ENCODE measurements around the gene PLA2G7. TPM values are rescaled to one million over a fixed set of nuclear protein-coding genes. Genes with fewer than 3 reads are reported as not detected.
"Not testable (repeated sequence)": the region's sequence is repeated elsewhere in the genome, so short reads cannot be mapped to it uniquely, and the experiment has no call there.

Gene PLA2G7
- total RNA-seq, 6 donors from 2014 or later = 2.6 to 9.5 (median 5.9) TPM

- no peaks in the 10 kb centered on the region for H3K36me3 ChIP-seq
- WGBS, 2 donors = 94 to 95% methylated on average over 5 of the region's 5 CpGs
- DNase-seq (no peak), ATAC-seq (ENCODE audit: low FRiP score in 2 of 2) (no peak)
- no peak overlapping the region for H3K4me3 ChIP-seq
- TF ChIP-seq POLR2AphosphoS5 (IDR thresholded peaks at IDR 0.05) = no peak
- TF ChIP-seq EP300 (IDR thresholded peaks at IDR 0.05) = no peak
- TF ChIP-seq POLR2A (IDR thresholded peaks at IDR 0.05) = no peak
- TF ChIP-seq CTCF (IDR thresholded peaks at IDR 0.05) = no peak
- no peaks in the 10 kb centered on the region for H3K4me1 ChIP-seq
- H3K9me3 ChIP-seq = no peaks in the 10 kb centered on the region
- H3K27me3 ChIP-seq = no peaks in the 10 kb centered on the region
- H3K27ac ChIP-seq = no peak overlapping the region
Measured at GRCh38 chr6:46764961-46765360, 29.8 kb upstream of the PLA2G7 start.

- 91 to 94% methylated on average over 10 of the region's 10 CpGs for WGBS, 2 donors
- H3K27ac ChIP-seq; H3K36me3 ChIP-seq; ATAC-seq (ENCODE audit: low FRiP score in 2 of 2); H3K27me3 ChIP-seq; H3K4me3 ChIP-seq; H3K9me3 ChIP-seq; H3K4me1 ChIP-seq: not testable (repeated sequence)
- DNase-seq = peak in 1 of 2 donors; percentile 61
Measured at GRCh38 chr6:46764280-46764679, 29.1 kb upstream of the PLA2G7 start.

- no peaks in the 10 kb centered on the region for H3K4me1 ChIP-seq
- no peak for ATAC-seq (ENCODE audit: low FRiP score in 2 of 2)
- no peaks in the 10 kb centered on the region for H3K36me3 ChIP-seq
- no peak for DNase-seq
- 83 to 87% methylated on average over 2 of the region's 2 CpGs for WGBS, 2 donors
- no peak overlapping the region for H3K4me3 ChIP-seq
- no peaks in the 10 kb centered on the region for H3K9me3 ChIP-seq
- no peak for TF ChIP-seq POLR2A (IDR thresholded peaks at IDR 0.05)
- no peak for TF ChIP-seq EP300 (IDR thresholded peaks at IDR 0.05)
- TF ChIP-seq POLR2AphosphoS5 (IDR thresholded peaks at IDR 0.05) = no peak
- TF ChIP-seq CTCF (IDR thresholded peaks at IDR 0.05) = no peak
- no peaks in the 10 kb centered on the region for H3K27me3 ChIP-seq
- H3K27ac ChIP-seq = no peak overlapping the region
Measured at GRCh38 chr6:46763466-46763865, 28.3 kb upstream of the PLA2G7 start.

GRCh38 chr6:46760925-46761324 is 25.8 kb upstream of the PLA2G7 start:
- ATAC-seq (ENCODE audit: low FRiP score in 2 of 2) (no peak), DNase-seq (no peak)
- TF ChIP-seq POLR2A (IDR thresholded peaks at IDR 0.05) (no peak), EP300 (IDR thresholded peaks at IDR 0.05) (no peak), CTCF (IDR thresholded peaks at IDR 0.05) (no peak), POLR2AphosphoS5 (IDR thresholded peaks at IDR 0.05) (no peak)
- Histone ChIP-seq H3K27ac (no peak overlapping the region), H3K9me3 (no peaks in the 10 kb centered on the region), H3K4me3 (no peak overlapping the region), H3K36me3 (no peaks in the 10 kb centered on the region), H3K4me1 (peaks cover 0 to 3% (median 0%) of the 10 kb centered on the region in 4 donors), H3K27me3 (no peaks in the 10 kb centered on the region)
- WGBS, 2 donors = 62 to 68% methylated on average over 3 of the region's 3 CpGs

GRCh38 chr6:46758960-46759753 is 24.0 kb upstream of the PLA2G7 start:
- Histone ChIP-seq H3K36me3 (no peaks in the 10 kb centered on the region), H3K4me3 (no peak overlapping the region), H3K27me3 (no peaks in the 10 kb centered on the region), H3K4me1 (peaks cover 0 to 3% (median 0%) of the 10 kb centered on the region in 4 donors), H3K9me3 (no peaks in the 10 kb centered on the region), H3K27ac (no peak overlapping the region)
- TF ChIP-seq POLR2A (IDR thresholded peaks at IDR 0.05) (no peak), EP300 (IDR thresholded peaks at IDR 0.05) (no peak), CTCF (IDR thresholded peaks at IDR 0.05) (no peak), POLR2AphosphoS5 (IDR thresholded peaks at IDR 0.05) (no peak)
- 91 to 94% methylated on average over 4 of the region's 4 CpGs for WGBS, 2 donors
- DNase-seq = no peak
- ATAC-seq (ENCODE audit: low FRiP score in 2 of 2) = no peak

Measured in upper lobe of left lung (tissue), 6 donors.